ENCODE measurements around the gene CRK.

CRK gene

GRCh38 chr17:1486802-1487695 lies 31.0 kb upstream of the CRK start:
- DNase-seq (ENCODE audit: low read depth in 2 of 2), result peak; percentile 66 to 69

DNA sequence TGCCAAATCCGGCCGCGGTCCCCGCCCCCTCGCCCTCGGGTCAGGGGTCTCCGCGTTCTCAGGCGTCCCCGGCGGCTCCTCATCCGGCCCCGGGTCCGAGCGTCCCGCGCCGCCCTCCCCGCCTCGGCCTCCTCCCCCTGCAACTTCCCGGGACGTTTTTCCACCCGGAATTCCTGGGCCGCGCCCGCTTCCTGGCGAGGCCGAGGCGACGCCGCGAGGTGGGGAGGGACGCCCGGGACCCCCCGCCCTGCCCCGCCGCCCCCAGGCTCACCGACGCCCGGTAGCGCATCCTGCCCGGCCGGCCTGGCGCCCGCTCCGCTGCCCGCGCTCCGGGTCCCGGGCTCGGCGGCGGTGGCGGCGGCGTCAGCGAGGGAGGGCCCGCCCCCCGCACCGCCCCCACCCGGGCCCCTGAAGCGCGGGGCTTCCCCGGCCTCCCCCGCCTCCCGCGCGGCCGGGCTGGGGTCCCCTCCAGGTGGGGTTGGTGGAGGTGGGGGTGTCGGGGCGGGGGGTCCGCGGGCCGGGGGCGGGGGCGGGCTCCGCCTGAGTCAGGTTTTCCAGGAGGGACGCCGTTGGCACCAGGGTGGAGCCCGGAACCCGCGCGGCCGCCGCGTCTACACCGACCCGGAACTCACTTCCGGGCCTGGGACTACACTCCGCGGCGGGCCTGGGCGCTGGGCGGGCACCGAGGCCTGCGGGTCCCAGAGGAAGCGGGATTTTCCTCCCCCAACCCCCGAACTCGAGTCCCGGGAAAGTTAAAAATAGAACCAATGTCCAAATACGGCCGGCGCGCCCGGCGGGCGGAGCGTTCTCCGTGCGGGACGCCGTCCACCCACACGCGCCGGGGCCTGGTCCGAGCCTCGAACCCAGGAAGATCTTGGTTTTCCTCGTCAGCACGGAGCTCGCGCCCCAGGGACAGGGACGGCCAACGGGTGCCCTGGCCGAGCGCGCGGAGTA lies 29.7 kb upstream of the CRK start:
- DNase-seq (ENCODE audit: low read depth in 2 of 2), result peak in 1 of 2 donors; percentile 49

DNA sequence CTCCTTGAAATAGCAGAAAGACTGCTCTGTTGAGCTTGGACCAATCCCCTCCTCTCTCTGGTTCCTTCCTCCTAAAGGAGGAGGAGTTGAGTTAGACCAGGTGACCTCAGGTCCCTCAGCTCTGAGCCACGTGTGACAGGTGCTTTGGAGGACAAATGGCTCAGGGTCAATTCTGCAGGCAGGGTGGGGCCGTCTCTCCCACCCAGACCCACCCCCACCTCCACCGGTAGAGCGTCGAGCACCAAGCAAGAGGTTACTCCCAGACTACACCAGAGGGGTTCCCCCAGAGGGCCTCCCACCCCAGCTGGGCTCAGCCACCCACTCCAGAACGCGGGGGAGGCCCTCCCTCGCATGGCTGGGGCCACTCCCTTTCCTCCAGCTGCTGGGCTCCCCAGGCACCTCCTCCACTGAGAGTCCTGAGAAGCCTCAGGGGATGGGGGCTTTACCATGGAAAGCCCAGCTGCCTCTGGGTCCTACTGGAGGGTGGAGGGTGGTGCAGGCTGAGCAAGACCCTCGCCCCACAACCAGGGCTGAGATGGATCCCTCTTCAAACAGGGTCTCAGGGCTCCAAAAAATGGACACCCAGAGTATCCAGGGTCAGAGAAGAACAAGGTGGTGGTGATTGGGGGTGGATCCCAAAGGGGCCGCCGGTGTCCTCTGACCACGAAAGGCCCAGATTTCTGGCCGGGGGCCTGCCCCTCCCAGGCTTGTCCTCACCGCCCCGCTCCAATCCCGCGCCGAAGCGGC lies 28.8 kb upstream of the CRK start:
- DNase-seq (ENCODE audit: low read depth in 2 of 2), result no peak

DNA sequence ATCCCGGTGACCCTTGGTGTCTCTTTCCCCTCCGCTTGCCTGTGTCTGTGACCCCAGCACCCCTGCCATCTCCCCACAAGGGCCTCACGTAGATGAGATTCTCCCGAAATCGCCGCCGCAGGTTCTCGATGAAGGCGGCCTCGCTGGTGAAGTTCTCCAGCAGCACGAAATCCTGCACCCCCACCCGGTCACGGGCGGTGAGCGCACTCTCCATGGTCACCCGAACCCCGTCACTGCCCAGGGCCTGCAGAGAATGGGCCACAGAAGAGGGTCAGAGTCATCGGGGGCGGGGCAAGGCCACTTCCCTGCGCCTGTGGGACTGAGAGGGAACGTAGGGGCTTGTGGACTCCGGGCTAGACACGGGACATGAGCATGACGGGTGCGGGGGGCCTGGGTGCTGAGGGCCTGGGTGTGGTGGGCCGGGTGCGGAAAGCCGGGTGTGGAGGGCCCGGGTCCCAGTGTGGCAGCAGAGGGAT lies 28.1 kb upstream of the CRK start:
- no peak for DNase-seq (ENCODE audit: low read depth in 2 of 2)

GRCh38 chr17:1482680-1483079 lies 26.6 kb upstream of the CRK start:
- DNase-seq (ENCODE audit: low read depth in 2 of 2), result no peak

- DNase-seq (ENCODE audit: low read depth in 2 of 2), result no peak
These were observed 25.7 kb upstream of the CRK start for GRCh38 chr17:1481736-1482135.

DNA sequence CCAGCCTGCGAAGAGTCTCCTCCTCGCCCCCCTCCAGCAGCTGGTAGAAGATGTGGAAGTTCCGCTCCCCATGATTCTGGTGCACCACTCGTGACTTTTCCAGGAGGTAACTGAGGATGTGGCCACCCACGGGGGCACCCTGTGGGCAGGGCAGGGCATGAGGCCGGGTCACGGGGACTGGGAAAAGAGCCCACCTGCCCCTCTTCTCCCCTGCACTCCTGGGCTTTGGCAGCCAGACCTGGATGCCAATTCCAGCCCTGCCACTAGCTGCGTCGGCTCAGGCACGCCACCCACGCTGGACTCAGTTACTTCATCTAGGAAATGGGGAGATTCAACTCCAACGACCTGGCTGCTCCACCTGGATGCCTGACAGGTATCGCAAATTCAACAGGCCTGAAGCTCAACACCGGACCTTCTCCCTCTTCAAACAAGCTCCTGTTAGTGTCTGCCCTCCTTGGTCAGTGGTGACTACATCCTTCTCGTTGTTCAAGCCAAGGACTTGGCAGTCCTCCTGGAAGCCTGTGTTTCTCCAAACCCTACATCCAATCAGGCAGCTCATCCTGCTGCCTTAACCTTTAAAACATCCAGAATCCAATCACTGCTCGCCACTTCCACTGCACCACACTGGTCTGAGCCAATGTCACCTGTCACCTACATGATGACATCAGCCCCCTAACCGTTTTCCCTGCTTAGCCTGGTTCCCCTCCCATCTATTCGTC lies 24.9 kb upstream of the CRK start:
- DNase-seq (ENCODE audit: low read depth in 2 of 2), result no peak

GRCh38 chr17:1478418-1478817 lies 22.4 kb upstream of the CRK start:
- no peak for DNase-seq (ENCODE audit: low read depth in 2 of 2)

DNA sequence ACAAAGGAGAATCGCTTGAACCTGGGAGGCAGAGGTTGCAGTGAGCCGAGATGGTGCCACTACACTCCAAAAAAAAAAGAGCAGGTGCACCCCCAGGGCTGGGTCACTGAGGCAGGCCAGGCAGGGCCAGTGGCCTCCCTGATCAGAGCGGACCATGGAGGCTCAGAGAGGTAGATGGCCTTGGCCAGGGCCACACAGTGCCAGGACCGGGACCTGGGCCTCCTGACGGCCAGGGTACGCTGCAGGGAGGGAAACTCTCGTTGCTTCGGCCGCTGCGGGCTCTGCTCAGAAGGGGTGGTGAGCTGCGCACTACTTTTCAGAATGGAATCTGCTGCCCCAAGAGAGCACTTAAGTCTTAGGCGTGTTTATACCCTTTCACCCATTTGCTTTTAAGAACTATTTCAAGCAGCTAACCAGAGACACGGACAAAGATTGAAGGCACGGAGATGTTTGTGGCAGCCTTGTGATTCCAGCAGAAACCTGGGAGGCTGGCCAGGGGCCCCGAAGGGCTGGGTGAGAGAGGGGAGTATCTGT lies 19.4 kb upstream of the CRK start:
- no peak for DNase-seq (ENCODE audit: low read depth in 2 of 2)

GRCh38 chr17:1474402-1475189 lies 18.6 kb upstream of the CRK start:
- no peak for DNase-seq (ENCODE audit: low read depth in 2 of 2)

DNA sequence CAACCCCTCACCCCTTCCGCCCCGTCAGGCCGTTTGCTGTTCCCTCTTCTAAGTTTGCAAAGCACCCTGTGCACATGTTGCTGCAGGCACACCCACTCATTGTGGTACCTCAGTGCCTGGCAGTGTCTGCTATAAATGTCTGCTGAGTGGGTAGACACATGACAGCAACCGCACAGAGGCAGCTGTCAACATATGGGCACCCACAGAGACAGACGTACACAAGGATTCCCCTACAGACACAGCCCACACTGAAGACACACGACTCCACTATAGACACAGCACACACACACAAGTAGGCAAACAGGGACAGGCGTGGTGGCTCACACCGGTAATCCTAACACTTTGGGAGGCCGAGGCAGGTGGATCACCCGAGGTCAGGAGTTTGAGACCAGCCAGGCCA lies 17.8 kb upstream of the CRK start:
- no peak for DNase-seq (ENCODE audit: low read depth in 2 of 2)

- no peak for DNase-seq (ENCODE audit: low read depth in 2 of 2)
These were observed 17.1 kb upstream of the CRK start for GRCh38 chr17:1473170-1473569.

DNA sequence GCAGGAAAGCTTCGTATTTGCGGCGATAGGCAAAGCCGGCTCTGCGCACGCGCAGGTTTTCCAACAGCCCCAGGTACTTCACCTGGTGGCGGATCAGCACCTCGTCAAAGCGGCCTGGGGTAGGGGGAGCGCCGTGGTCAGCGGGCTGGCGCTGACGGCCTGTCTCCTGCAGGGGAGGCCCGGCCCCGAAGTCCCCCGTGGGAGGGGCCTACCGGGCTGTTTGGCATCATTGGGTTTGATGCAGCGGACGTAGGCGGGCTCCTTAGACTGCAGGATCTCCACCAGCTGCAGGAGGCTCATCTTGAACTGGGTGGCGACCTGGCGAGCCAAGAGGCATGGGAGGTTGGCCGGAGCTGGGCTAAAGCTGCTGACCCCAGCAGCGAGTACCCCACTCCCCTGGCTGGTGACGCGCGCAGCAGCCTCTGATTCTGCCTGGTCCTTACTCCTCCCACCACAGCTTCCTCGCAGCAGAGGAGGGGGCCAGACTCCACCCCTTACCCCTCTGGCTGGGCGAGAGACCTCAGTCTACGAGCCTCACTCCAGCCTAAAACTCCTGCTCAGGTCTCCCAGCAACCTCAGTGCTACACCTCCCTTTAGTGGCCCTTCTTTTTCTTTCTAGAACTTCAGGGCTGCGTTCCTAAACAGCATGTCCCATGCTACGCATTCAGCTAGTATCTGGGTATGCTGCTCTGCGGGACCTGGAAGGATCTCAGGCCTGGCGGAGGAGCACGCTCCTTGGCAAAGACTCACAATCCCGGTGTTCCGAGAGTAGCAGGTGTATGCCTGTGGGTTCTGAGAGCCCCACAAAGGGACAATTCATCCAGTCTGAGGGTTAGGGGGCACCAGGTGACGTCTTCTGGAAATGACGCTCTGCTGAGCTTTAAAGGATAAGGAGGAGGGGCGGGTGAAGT lies 16.1 kb upstream of the CRK start:
- DNase-seq (ENCODE audit: low read depth in 2 of 2), result no peak

GRCh38 chr17:1471490-1471889 lies 15.5 kb upstream of the CRK start:
- no peak for DNase-seq (ENCODE audit: low read depth in 2 of 2)

DNA sequence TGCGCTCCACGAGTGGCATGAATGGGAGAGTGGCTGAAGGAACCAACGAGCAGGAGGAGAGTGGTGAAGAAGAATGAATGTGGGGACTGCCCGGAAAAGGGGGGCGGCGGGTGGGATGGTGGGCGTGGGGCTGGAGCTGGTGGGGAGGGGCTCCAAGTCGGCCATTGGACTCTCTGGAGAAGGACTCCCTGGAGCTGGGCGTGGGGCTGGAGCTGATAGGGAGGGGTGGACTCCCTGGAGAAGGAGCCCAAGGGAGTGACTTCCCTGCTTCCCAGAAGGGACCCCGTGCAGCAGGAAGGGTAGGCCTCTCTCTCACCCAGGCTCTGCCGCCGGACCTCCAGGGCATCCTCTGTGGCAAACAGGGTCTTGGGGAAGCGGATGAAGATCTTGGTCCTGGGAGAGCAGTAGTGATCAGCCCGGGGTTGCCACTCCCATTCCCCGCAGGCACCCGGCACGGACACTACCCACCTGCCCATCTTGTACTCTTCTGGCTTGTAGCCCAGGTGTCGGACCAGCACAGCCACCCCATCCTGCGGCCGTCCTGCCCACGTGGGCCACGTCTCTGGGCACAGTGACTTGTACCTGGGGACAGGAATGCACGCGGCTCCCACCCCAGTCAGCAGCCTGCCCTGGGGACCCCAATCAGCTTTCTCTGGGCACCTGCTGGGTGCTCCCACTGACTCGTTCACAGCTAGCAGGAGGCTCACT lies 14.9 kb upstream of the CRK start:
- no peak for DNase-seq (ENCODE audit: low read depth in 2 of 2)

- DNase-seq (ENCODE audit: low read depth in 2 of 2), result no peak
These were observed 14.2 kb upstream of the CRK start for GRCh38 chr17:1470071-1470754.

GRCh38 chr17:1469231-1469852 lies 13.3 kb upstream of the CRK start:
- no peak for DNase-seq (ENCODE audit: low read depth in 2 of 2)

Measured in stimulated activated CD4-positive, alpha-beta T cell treated with anti-CD3 and anti-CD28 coated beads, Interleukin-15, amount 100 ng/mL, for 48 hours (primary cell).